ENCODE results near the gene ARID4A. TPM values are rescaled to one million over a fixed set of nuclear protein-coding genes. Genes with fewer than 3 reads are reported as not detected.

The ARID4A gene
- total and polyA plus RNA-seq, 2 of the 13 experiments (the other 11 are each of a cell fraction or from before 2014, with no cell fraction given): 7.2 to 9.7 TPM

GRCh38 chr14:58395812-58396788 is 97.7 kb downstream of the ARID4A start, which contains the start of gene TOMM20L (continued):
- TF ChIP-seq ZBTB26 (CRISPR knock-in tag; IDR thresholded peaks at IDR 0.05; ENCODE audit: borderline replicate concordance) (peak; percentile 51; the same call in 1 of the 2 replicates), ZFYVE20 (CRISPR knock-in tag; IDR thresholded peaks at IDR 0.05; ENCODE audit: borderline replicate concordance, low read depth) (no peak), HMG20B (CRISPR knock-in tag; conservative IDR thresholded peaks at IDR 0.05) (no peak), ZBTB14 (CRISPR knock-in tag; IDR thresholded peaks at IDR 0.05) (no peak), PRDM4 (CRISPR knock-in tag; IDR thresholded peaks at IDR 0.05; ENCODE audit: borderline replicate concordance) (no peak), ZNF792 (CRISPR knock-in tag; IDR thresholded peaks at IDR 0.05) (no peak), SP1 (IDR thresholded peaks at IDR 0.05) (no peak), SP1 (CRISPR knock-in tag; IDR thresholded peaks at IDR 0.05) (no peak), ZKSCAN5 (CRISPR knock-in tag; IDR thresholded peaks at IDR 0.05) (no peak), SMAD3 (CRISPR knock-in tag; IDR thresholded peaks at IDR 0.05) (no peak), ZFP90 (CRISPR knock-in tag; IDR thresholded peaks at IDR 0.05; ENCODE audit: borderline replicate concordance) (no peak; the same call in 1 of the 2 replicates), NFKBIZ (CRISPR knock-in tag; IDR thresholded peaks at IDR 0.05) (0 out of 2 replicates have a peak, but pooled peaks have one; percentile 29), BRD4 (CRISPR knock-in tag; IDR thresholded peaks at IDR 0.05) (peak; percentile 55; the same call in 1 of the 2 replicates), ZBTB7A (CRISPR knock-in tag; IDR thresholded peaks at IDR 0.05) (no peak), ZNF652 (CRISPR knock-in tag; IDR thresholded peaks at IDR 0.05; ENCODE audit: borderline replicate concordance, low read depth) (no peak), KLF9 (CRISPR knock-in tag; IDR thresholded peaks at IDR 0.05; ENCODE audit: low read depth) (no peak), IRF9 (CRISPR knock-in tag; IDR thresholded peaks at IDR 0.05; ENCODE audit: borderline replicate concordance) (peak; percentile 59; the same call in 1 of the 2 replicates), GLI4 (CRISPR knock-in tag; IDR thresholded peaks at IDR 0.05; ENCODE audit: borderline replicate concordance) (no peak), HMGA1 (CRISPR knock-in tag; conservative IDR thresholded peaks at IDR 0.05) (no peak), HOMEZ (CRISPR knock-in tag; IDR thresholded peaks at IDR 0.05; ENCODE audit: low read depth) (no peak), ZNF263 (CRISPR knock-in tag; IDR thresholded peaks at IDR 0.05) (0 out of 2 replicates have a peak, but pooled peaks have one; percentile 16), GATA4 (IDR thresholded peaks at IDR 0.05; ENCODE audit: borderline replicate concordance, low read depth) (no peak), POLR2G (IDR thresholded peaks at IDR 0.05; ENCODE audit: low read depth, low read length) (peak; percentile 72)

All from HepG2 (cell line).